GM13977 (cell line): ENCODE data around the gene XPNPEP2.

Experiments used
- DNase-seq: peaks from one replicate; pipeline ENCODE4 v3.0.0; 2012; ENCODE audit warnings: low spot score
- CTCF ChIP-seq: IDR thresholded peaks from 2 replicates; pipeline ENCODE4 v1.5.1; 2012; ENCODE audit warnings: mild to moderate bottlenecking, control low read depth; ENCODE audit not compliant: insufficient read depth; ENCODE audit errors: extremely low read depth, missing control alignments
- in situ Hi-C: fragments of 300-500 bp; cut with MboI; formaldehyde crosslinking; loops from one replicate; pipeline ENCODE4 v1.12.0; 2022; ENCODE audit warnings: low sequenced_read_pairs, low pct_unique_long_range_greater_than_20kb, mixed read lengths, inconsistent platforms; ENCODE audit not compliant: unreplicated experiment

The XPNPEP2 gene

GRCh38 chrX:129773649-129774458, 35.1 kb downstream of the XPNPEP2 start:
- in situ Hi-C loops = no loop called here
- no peak for TF ChIP-seq CTCF
- DNase-seq = no peak

- no peak for DNase-seq
- in situ Hi-C loops = no loop called here
- no peak for TF ChIP-seq CTCF
Measured at GRCh38 chrX:129777218-129778030, 38.6 kb downstream of the XPNPEP2 start.

GRCh38 chrX:129779086-129779672, 40.4 kb downstream of the XPNPEP2 start:
- DNase-seq = no peak
- no peak for TF ChIP-seq CTCF
- in situ Hi-C loops = no loop called here

- TF ChIP-seq CTCF = no peak
- peak; percentile 43 for DNase-seq
- in situ Hi-C loops = no loop called here
Measured at GRCh38 chrX:129779747-129780146, 41.0 kb downstream of the XPNPEP2 start, which contains the start of gene SASH3. Gene SASH3, plus strand, starts transcription at chrX:129779949. Its CDS starts 149 bp downstream, at chrX:129780098.

GRCh38 chrX:129780441-129781105, 41.8 kb downstream of the XPNPEP2 start:
- in situ Hi-C loops = no loop called here
- no peak for TF ChIP-seq CTCF
- DNase-seq = no peak

GRCh38 chrX:129781134-129781672, 42.4 kb downstream of the XPNPEP2 start:
- peak; percentile 76 for DNase-seq
- no peak for TF ChIP-seq CTCF
- in situ Hi-C loops = no loop called here
